ENCODE measurements around the gene SMARCA4.

DNA sequence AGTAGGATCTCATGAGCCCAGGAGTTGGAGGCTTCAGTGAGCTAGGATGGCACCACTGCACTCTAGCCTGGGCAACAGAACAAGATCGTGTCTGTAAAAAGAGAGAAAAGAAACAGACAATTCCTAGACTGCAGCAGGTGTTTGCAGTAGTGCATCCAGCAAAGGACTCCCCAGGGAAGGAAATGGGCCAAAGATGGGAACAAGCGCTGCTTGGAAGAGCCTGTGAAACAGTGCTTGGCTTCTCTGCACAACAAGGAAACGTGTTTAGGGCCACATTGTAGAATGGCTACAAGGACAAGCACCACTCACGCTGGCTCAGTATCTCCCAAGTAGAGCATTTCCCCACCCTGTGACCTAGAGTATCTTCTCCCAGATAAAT is 93.0 kb downstream of the SMARCA4 start:
- TF ChIP-seq POLR2A (IDR thresholded peaks at IDR 0.05), result no peak
- TF ChIP-seq, protein P1, sequence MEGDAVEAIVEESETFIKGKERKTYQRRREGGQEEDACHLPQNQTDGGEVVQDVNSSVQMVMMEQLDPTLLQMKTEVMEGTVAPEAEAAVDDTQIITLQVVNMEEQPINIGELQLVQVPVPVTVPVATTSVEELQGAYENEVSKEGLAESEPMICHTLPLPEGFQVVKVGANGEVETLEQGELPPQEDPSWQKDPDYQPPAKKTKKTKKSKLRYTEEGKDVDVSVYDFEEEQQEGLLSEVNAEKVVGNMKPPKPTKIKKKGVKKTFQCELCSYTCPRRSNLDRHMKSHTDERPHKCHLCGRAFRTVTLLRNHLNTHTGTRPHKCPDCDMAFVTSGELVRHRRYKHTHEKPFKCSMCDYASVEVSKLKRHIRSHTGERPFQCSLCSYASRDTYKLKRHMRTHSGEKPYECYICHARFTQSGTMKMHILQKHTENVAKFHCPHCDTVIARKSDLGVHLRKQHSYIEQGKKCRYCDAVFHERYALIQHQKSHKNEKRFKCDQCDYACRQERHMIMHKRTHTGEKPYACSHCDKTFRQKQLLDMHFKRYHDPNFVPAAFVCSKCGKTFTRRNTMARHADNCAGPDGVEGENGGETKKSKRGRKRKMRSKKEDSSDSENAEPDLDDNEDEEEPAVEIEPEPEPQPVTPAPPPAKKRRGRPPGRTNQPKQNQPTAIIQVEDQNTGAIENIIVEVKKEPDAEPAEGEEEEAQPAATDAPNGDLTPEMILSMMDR (IDR thresholded peaks at IDR 0.05), result no peak

Measured in Peyer's patch (tissue), 4 donors.